Memory B cell (primary cell): ENCODE results near the gene CNOT10.
"Not testable (repeated sequence)": the region's sequence is repeated elsewhere in the genome, so short reads cannot be mapped to it uniquely, and the experiment has no call there.

Experiments used
- ATAC-seq: fragments of 150-1000 bp; cut with Tn5 transposase; 2 replicates; pipeline ENCODE4 v1.10.0; 2021; ENCODE audit warnings: low read depth, mild to moderate bottlenecking, moderate library complexity
- DNase-seq, 2 donors: peaks; one replicate each; pipeline ENCODE4 v3.0.0; 2022; ENCODE audit warnings: low spot score in 2 of 2
- H3K27ac Mint-ChIP-seq: one replicate; pipeline ENCODE4 v1.8.0; 2022; ENCODE audit warnings: mild to moderate bottlenecking, moderate library complexity, mixed read lengths
- H3K27me3 Mint-ChIP-seq: one replicate; pipeline ENCODE4 v1.8.0; 2022; ENCODE audit warnings: mixed read lengths
- H3K36me3 Mint-ChIP-seq: one replicate; pipeline ENCODE4 v1.8.0; 2022; ENCODE audit warnings: mild to moderate bottlenecking, mixed read lengths
- H3K4me1 Mint-ChIP-seq: one replicate; pipeline ENCODE4 v1.8.0; 2022; ENCODE audit warnings: mixed read lengths
- H3K4me3 Mint-ChIP-seq: one replicate; pipeline ENCODE4 v1.8.0; 2022; ENCODE audit warnings: mild to moderate bottlenecking, moderate library complexity, mixed read lengths
- H3K9me3 Mint-ChIP-seq: one replicate; pipeline ENCODE4 v1.8.0; 2022; ENCODE audit warnings: mixed read lengths

Gene CNOT10

DNA sequence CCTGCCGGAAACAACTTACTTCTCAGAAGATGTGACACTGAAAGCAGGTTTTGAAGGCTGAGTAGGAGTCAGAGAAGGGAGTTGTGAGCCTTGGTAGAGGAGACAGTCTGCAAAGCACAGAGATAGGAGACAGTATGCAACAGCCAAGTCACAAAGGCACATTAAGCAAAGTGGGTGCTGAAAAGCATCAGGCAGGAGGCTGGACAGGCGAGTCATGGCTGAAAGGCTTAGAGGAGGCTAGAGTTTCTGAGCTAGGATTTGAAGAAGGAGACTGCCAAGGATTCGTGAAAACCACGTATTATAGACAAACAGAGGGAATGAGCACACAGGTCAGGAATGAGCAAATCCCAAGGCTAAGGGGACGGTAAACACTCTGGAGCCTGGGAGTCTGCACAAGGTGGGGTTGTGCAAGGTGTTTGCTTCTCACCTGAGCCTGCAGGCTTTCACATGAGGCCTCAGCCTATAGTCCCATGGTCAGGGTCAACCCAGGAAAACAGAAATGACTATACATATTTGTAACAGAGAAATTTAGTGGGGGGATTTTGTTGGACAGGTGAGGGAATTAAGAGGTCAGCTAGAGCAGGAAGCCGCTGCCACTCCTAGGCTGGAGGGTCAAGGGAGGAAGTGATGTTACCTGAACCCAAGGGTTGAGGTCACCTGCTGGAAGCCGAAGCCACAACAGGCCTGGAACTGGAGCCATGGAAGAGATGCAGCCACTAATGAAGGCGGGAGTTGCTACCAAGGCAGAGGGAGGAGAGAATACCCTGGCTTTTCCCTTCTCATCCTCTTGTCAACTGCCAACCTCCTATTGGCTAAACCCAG lies 109.7 kb downstream of the CNOT10 start:
- Mint-ChIP-seq H3K27me3 (peaks cover 2% of the 10 kb centered on the region), H3K27ac (no peak overlapping the region)

DNA sequence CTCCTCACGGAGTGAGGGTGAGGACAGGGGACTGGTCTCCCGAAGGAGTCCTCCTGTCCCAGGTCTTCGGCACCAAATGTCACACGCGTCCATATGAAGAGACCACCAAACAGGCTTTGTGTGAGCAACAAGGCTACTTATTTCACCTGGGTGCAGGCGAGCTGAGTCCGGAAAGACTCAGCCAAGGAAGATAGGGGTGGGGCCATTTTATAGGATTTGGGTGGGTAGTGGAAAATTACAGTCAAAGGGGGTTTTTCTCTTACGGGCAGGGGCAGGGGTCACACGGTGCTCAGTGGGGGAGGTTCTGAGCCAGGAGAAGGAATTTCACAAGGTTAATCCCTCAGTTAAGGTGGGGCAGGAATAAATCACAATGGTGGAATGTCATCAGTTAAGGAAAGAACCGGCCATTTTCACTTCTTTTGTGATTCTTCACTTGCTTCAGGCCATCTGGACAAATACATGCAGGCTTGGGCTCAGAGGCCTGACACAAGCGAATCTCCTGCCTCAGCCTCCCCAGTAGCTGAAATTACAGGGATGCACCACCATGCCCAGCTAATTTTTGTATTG lies 111.5 kb downstream of the CNOT10 start:
- ATAC-seq, H3K27ac Mint-ChIP-seq, H3K4me3 Mint-ChIP-seq, H3K4me1 Mint-ChIP-seq, DNase-seq, H3K36me3 Mint-ChIP-seq, H3K9me3 Mint-ChIP-seq, H3K27me3 Mint-ChIP-seq: not testable (repeated sequence)

More for the DNA sequence above, 109.7 kb downstream of the CNOT10 start:
- no peak for ATAC-seq
- no peaks in the 10 kb centered on the region for H3K9me3 Mint-ChIP-seq
- H3K4me1 Mint-ChIP-seq = no peaks in the 10 kb centered on the region
- H3K4me3 Mint-ChIP-seq = no peak overlapping the region
- no peak for DNase-seq
- H3K36me3 Mint-ChIP-seq = no peaks in the 10 kb centered on the region

DNA sequence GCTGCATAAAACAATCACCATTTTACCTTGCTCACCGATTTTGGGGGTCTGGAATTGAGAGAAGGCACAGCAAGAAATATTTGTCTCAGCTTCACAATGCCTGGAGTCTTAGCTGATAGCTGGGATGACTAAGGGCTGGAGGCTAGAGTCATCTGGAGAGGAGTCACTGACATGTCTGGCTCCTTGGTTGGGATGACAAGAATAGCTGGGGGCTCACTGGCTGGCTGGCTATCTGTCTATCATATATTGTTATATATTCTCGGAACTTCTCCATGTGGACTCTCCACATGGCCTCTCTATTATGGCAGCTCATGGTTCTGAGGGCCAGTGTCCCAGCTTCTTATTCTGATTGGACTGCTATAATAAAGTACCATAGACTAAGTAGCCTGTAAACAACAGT lies 112.8 kb downstream of the CNOT10 start:
- Mint-ChIP-seq H3K4me1 (peaks cover 2% of the 10 kb centered on the region), H3K36me3 (no peaks in the 10 kb centered on the region), H3K9me3 (no peaks in the 10 kb centered on the region), H3K27ac (no peak overlapping the region), H3K4me3 (no peak overlapping the region), H3K27me3 (peaks cover 3% of the 10 kb centered on the region)
- no peak for ATAC-seq
- DNase-seq = no peak

DNA sequence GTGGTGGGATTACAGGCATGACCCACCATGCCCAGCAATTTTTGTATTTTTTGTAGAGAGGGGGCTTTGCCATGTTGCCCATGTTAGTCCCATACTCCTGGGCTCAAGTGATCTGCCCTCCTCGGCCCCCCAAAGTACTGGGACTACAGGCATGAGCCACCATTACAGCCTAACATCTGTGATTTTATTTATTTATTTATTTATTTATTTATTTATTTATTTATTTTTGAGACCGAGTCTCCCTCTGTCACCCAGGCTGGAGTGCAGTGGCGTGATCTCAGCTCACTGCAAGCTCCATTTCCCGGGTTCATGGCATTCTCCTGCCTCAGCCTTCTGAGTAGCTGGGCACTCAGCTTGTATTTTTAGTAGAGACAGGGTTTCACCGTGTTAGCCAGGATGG lies 116.5 kb downstream of the CNOT10 start:
- H3K27ac Mint-ChIP-seq, H3K9me3 Mint-ChIP-seq, H3K36me3 Mint-ChIP-seq, ATAC-seq, DNase-seq, H3K4me3 Mint-ChIP-seq, H3K4me1 Mint-ChIP-seq, H3K27me3 Mint-ChIP-seq: not testable (repeated sequence)

DNA sequence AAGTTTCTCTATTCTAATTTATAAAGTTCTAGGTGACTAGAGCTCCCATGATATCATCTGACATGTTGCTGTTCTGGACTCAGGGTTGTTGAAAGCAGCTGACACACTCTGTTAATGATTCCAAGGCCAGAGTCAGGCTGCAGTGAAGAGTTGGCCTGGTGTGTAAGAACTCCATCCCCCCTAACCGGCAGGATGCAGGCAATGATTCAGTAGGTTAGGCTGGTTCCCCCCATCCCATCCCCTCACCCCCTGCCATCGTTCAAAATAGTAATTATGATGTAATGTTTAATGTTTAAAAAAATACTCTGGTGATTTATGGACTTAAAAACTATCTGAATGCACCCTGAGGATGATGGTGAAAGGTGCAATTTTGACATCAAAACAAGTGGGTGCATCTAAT lies 128.2 kb downstream of the CNOT10 start:
- H3K4me3 Mint-ChIP-seq = no peak overlapping the region
- H3K27me3 Mint-ChIP-seq = peaks cover 11% of the 10 kb centered on the region
- H3K27ac Mint-ChIP-seq = no peak overlapping the region
- no peaks in the 10 kb centered on the region for H3K9me3 Mint-ChIP-seq
- ATAC-seq (no peak), DNase-seq (no peak)
- H3K4me1 Mint-ChIP-seq = peaks cover 10% of the 10 kb centered on the region
- H3K36me3 Mint-ChIP-seq = peaks cover 1% of the 10 kb centered on the region

DNA sequence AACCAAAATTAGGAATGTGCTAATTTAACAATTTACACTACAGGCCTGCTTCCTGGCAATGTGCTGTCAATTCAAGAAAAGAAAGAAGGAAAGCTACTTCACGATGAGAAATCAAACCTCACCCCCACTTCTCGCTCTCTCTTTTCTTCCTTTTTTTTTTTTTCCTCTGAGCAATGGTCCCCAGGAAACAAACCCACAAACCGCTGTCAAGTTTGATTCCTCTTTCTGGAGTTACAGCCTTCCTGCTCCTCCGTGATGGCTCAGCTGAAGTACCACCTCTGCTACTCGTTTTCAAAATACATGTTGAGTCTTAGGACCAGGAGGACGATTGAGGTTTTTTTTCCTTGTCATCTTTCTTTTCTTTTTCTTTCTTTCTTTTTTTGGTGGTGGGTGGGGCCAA lies 129.4 kb downstream of the CNOT10 start:
- H3K36me3 Mint-ChIP-seq = peaks cover 1% of the 10 kb centered on the region
- H3K27me3 Mint-ChIP-seq = peaks cover 17% of the 10 kb centered on the region
- peaks cover 10% of the 10 kb centered on the region for H3K4me1 Mint-ChIP-seq
- no peaks in the 10 kb centered on the region for H3K9me3 Mint-ChIP-seq
- DNase-seq = no peak
- H3K27ac Mint-ChIP-seq = no peak overlapping the region
- no peak for ATAC-seq
- no peak overlapping the region for H3K4me3 Mint-ChIP-seq

DNA sequence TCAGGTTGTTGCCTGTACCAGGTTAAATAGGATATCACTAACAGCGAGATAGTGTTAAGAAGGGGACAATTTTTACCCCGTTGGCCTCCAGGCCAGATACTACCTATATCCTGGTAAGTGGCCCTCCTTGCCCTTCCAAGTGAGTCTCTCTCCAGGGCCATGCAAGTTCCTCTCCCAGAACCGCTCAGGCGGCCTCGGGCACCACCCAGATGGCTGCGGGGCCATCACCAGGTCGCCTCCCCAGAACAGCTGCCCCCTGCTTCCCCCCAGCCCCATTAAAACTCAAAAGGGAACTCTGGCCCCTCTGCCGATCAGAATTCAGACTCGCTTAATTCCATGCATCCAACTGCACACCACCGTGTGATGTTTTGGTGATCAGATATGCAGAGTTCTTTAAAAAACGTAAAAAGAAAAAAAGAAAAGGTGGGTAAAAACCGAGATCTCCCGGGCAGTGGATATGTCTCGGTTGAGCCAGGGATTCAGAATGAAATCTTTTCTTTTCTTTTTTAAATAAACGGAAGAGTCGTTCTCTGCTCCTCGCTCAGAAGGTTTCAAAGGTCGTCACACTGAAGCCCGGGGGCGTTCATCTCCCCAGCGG lies 131.0 kb downstream of the CNOT10 start:
- H3K27me3 Mint-ChIP-seq = peaks cover 16% of the 10 kb centered on the region

DNA sequence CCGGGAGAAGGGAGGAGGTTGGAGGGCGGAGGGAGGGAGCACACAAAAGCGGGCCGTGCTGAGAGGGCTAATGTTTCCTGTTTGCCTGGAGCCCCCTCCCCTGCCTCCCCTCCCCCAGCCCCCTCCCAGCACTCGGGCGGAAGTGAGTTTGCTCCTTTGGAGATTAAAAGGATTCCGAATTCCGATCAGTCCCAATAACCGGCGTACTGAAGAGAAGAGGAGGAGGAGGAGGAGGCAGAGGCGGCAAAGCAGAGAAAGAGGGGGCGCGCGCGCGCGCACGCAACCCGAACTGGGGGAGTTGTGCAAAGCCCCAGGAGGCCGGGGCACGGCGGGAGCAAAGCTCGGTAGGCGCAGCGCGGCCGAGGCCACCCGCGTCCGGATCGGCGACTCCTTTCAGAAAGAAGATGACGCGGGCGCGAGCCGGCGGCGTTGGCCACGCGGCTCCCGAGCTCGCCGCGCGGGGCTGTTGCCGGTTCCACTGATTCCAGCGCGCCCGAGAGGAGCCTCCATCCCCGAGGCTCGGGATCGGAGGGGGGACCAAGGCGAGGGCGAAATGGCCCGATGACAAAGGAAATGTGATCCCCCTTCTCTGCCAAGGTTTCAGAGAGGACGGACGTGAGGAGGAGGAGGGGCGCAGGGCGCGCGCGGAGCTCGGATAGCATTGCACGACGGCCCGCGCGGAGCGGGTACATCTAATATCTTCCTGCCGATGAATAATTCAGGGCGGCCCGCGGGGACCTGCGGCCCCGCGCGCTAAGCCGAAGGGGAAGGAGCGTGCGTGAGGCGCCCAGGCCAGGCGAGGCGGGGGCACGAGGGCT lies 131.7 kb downstream of the CNOT10 start:
- no peak overlapping the region for H3K27ac Mint-ChIP-seq
- DNase-seq (peak in 1 of 2 donors; percentile 13), ATAC-seq (no peak)
- peaks cover 10% of the 10 kb centered on the region for H3K4me1 Mint-ChIP-seq
- no peaks in the 10 kb centered on the region for H3K36me3 Mint-ChIP-seq
- H3K9me3 Mint-ChIP-seq = no peaks in the 10 kb centered on the region
- peak overlapping the region; percentile 73 for H3K4me3 Mint-ChIP-seq
- peaks cover 15% of the 10 kb centered on the region for H3K27me3 Mint-ChIP-seq

More for the DNA sequence above, 131.0 kb downstream of the CNOT10 start:
- Mint-ChIP-seq H3K4me3 (peak overlapping the region; percentile 29), H3K4me1 (peaks cover 10% of the 10 kb centered on the region), H3K36me3 (peaks cover under 1% of the 10 kb centered on the region), H3K9me3 (no peaks in the 10 kb centered on the region), H3K27ac (no peak overlapping the region)
- DNase-seq = no peak
- no peak for ATAC-seq

DNA sequence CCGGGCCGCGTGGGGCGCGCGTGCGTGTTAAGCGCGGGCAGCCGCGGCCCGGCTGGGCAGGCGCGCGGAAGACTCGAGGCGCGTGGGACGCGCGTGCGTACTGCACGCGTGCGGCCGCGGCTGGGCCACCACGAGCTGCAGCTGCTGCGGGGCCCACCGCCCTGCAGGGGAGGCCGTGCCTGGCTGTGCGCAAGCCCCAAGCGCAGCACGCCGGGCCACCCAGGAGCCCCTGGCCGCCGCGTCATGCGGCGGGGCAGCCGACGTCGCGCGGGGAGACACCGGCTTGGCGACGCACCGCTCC lies 132.2 kb downstream of the CNOT10 start:
- Mint-ChIP-seq H3K27ac (no peak overlapping the region), H3K27me3 (peaks cover 16% of the 10 kb centered on the region), H3K4me3 (no peak overlapping the region), H3K4me1 (peaks cover 10% of the 10 kb centered on the region), H3K36me3 (no peaks in the 10 kb centered on the region), H3K9me3 (no peaks in the 10 kb centered on the region)
- ATAC-seq = no peak
- DNase-seq = no peak

DNA sequence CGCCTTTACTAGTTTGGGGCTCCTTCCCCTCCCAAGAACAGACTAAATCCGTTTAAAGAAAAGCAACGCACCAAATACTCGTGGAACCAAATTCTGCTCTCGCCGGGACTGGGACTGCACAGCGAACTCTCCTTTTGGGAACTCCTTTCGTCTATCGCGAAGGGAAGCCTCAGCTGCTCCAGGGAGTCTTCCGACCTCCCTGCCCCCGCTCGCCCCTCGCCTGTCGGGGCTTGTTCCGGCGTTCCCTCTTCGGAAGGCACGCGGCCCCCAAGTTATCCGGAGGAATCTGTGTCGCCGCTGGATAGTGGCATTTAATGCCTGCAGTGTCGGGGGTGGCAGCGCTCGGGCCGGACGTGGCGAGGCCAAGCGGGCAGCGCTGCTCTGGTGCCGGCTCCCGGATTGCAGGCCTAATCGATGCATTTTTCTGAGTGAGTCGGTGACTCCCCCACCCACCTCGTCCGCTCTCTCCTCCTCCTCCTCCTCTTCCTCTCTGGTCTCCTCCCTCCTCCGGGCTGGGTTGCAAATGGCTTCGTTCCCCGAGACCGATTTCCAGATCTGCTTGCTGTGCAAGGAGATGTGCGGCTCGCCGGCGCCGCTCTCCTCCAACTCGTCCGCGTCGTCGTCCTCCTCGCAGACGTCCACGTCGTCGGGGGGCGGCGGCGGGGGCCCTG lies 132.7 kb downstream of the CNOT10 start, which contains the start of gene TRIM71:
TRIM71 (plus strand) TSS at position 440 of the 671 bp plus-strand sequence; CDS start at position 524, 84 bp downstream.
- no peaks in the 10 kb centered on the region for H3K9me3 Mint-ChIP-seq
- DNase-seq (peak in 1 of 2 donors; percentile 12), ATAC-seq (no peak)
- no peak within 1 kb of the TSS for H3K27ac Mint-ChIP-seq
- H3K27me3 Mint-ChIP-seq = peaks cover 16% of the 10 kb centered on the region
- H3K4me1 Mint-ChIP-seq = peaks cover 10% of the 10 kb centered on the region
- H3K36me3 Mint-ChIP-seq = no peaks in the 10 kb centered on the region
- H3K4me3 Mint-ChIP-seq = peak within 1 kb of the TSS; percentile 73

DNA sequence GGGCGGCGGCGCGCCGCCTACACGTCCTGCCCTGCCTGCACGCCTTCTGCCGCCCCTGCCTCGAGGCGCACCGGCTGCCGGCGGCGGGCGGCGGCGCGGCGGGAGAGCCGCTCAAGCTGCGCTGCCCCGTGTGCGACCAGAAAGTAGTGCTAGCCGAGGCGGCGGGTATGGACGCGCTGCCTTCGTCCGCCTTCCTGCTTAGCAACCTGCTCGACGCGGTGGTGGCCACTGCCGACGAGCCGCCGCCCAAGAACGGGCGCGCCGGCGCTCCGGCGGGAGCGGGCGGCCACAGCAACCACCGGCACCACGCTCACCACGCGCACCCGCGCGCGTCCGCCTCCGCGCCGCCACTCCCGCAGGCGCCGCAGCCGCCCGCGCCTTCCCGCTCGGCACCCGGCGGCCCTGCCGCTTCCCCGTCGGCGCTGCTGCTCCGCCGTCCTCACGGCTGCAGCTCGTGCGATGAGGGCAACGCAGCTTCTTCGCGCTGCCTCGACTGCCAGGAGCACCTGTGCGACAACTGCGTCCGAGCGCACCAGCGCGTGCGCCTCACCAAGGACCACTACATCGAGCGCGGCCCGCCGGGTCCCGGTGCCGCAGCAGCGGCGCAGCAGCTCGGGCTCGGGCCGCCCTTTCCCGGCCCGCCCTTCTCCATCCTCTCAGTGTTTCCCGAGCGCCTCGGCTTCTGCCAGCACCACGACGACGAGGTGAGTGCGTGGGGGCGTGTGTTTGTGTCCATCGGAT lies 133.4 kb downstream of the CNOT10 start:
- H3K4me1 Mint-ChIP-seq = peaks cover 10% of the 10 kb centered on the region
- peaks cover 16% of the 10 kb centered on the region for H3K27me3 Mint-ChIP-seq
- H3K27ac Mint-ChIP-seq = no peak overlapping the region
- H3K9me3 Mint-ChIP-seq = no peaks in the 10 kb centered on the region
- DNase-seq = no peak
- H3K36me3 Mint-ChIP-seq = no peaks in the 10 kb centered on the region
- H3K4me3 Mint-ChIP-seq = peak overlapping the region; percentile 68
- ATAC-seq = no peak

DNA sequence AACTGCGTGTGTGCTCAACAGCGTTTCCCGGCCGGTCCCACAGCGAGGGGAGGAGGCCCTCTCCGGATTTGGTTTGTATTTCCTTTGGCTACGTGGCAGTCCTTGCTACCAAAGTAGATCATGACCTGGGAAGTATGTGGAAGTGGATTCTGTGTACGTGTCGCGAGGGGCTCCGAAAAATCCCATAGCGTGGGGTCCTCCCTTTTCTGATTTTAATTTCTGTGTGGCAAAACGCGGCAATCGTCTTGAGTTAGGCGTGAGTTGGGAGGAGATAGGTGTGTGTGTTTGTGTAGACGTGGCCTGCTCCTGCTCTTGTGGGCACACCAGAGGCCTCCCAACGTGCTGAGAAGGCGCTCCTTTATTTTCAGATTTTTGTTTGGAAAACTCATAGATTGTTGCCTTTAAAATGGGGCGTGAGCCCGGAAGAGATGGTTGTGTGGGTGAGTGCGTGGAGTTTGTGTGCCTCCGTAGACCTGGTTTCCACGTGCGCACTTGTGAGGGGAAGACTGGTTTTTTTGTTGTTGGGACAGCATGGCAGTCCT lies 134.1 kb downstream of the CNOT10 start:
- Mint-ChIP-seq H3K4me3 (peak overlapping the region; percentile 68), H3K36me3 (no peaks in the 10 kb centered on the region), H3K4me1 (peaks cover 10% of the 10 kb centered on the region), H3K9me3 (no peaks in the 10 kb centered on the region), H3K27me3 (peaks cover 16% of the 10 kb centered on the region), H3K27ac (no peak overlapping the region)
- ATAC-seq = no peak
- no peak for DNase-seq
